Naive B cell (primary cell): ENCODE measurements around the gene SNRPA1. TPM values are rescaled to one million over a fixed set of nuclear protein-coding genes. Genes with fewer than 3 reads are reported as not detected.
"Not testable (repeated sequence)": the region's sequence is repeated elsewhere in the genome, so short reads cannot be mapped to it uniquely, and the experiment has no call there.

Experiments
- ATAC-seq, 2 donors: fragments of 150-1000 bp; cut with Tn5 transposase; 2 replicates each; pipeline ENCODE4 v1.10.0; 2021; ENCODE audit warnings: low read depth in 2 of 2, mild to moderate bottlenecking in 2 of 2, moderate library complexity in 2 of 2
- DNase-seq: peaks from one replicate; pipeline ENCODE4 v3.0.0; 2022
- H3K27ac Mint-ChIP-seq, 6 donors: one replicate each; pipeline ENCODE4 v1.8.0; 2020 to 2022; ENCODE audit warnings: mild to moderate bottlenecking in 6 of 6, mixed read lengths in 6 of 6, moderate library complexity in 5 of 6, inconsistent platforms in 2 of 6
- H3K27me3 Mint-ChIP-seq, 3 donors: one replicate each; pipeline ENCODE4 v1.8.0; 2021 to 2022; ENCODE audit warnings: mixed read lengths in 3 of 3, mild to moderate bottlenecking in 1 of 3
- H3K36me3 Mint-ChIP-seq, 2 donors: one replicate each; pipeline ENCODE4 v1.8.0; 2020 to 2022; ENCODE audit warnings: mixed read lengths in 2 of 2, inconsistent platforms in 1 of 2, mild to moderate bottlenecking in 1 of 2
- H3K4me1 Mint-ChIP-seq, 3 donors: one replicate each; pipeline ENCODE4 v1.8.0; 2020 to 2022; ENCODE audit warnings: mixed read lengths in 3 of 3, inconsistent platforms in 1 of 3, mild to moderate bottlenecking in 1 of 3, moderate library complexity in 1 of 3
- H3K4me3 Mint-ChIP-seq, 8 donors: one replicate each; pipeline ENCODE4 v1.8.0; 2020 to 2022; ENCODE audit warnings: mild to moderate bottlenecking in 8 of 8, mixed read lengths in 8 of 8, moderate library complexity in 8 of 8, inconsistent platforms in 2 of 8
- H3K9me3 Mint-ChIP-seq, 7 donors: one replicate each; pipeline ENCODE4 v1.8.0; 2020 to 2022; ENCODE audit warnings: mixed read lengths in 7 of 7, mild to moderate bottlenecking in 5 of 7, inconsistent platforms in 2 of 7, moderate library complexity in 1 of 7
- polyA plus RNA-seq, 6 donors: library from polyadenylated mRNA; unstranded; fragments of 300-500 nt; fragmentation: Illumina TruSeq; gene quantifications; one replicate each; pipeline ENCODE4 v1.2.3, GENCODE V29; 2021; ENCODE audit warnings: low read depth in 6 of 6

The SNRPA1 gene
- 10 to 100 TPM; 60.4 to 74.7 (median 66.6) TPM for polyA plus RNA-seq

- H3K27ac Mint-ChIP-seq = peak within 1 kb of the TSS; percentile 95 to 99 (median 98)
Measured at GRCh38 chr15:101294731-101295606, at the start of gene SNRPA1. TSS of gene SNRPA1 (minus strand) at chr15:101295248. CDS start at chr15:101295178, 70 bp downstream.

GRCh38 chr15:101342056-101342455 is 47.0 kb upstream of the SNRPA1 start:
- Mint-ChIP-seq H3K27me3 (peaks cover 17 to 41% (median 17%) of the 10 kb centered on the region in 3 donors), H3K4me3 (no peak overlapping the region), H3K4me1 (no peaks in the 10 kb centered on the region), H3K27ac (no peak overlapping the region), H3K9me3 (peaks cover 0 to 12% (median 5%) of the 10 kb centered on the region in 7 donors), H3K36me3 (no peaks in the 10 kb centered on the region)
- DNase-seq (no peak), ATAC-seq (no peak)

More at GRCh38 chr15:101294731-101295606, at the start of gene SNRPA1:
- H3K9me3 Mint-ChIP-seq = no peaks in the 10 kb centered on the region
- H3K4me3 Mint-ChIP-seq = peak within 1 kb of the TSS; percentile 93 to 99 (median 96)
- no peaks in the 10 kb centered on the region for H3K27me3 Mint-ChIP-seq
- peaks cover 6 to 9% of the 10 kb centered on the region in 2 donors for H3K36me3 Mint-ChIP-seq
- DNase-seq (peak; percentile 95), ATAC-seq (peak; percentile 81 to 82)
- peaks cover 26 to 43% (median 27%) of the 10 kb centered on the region in 3 donors for H3K4me1 Mint-ChIP-seq

DNA sequence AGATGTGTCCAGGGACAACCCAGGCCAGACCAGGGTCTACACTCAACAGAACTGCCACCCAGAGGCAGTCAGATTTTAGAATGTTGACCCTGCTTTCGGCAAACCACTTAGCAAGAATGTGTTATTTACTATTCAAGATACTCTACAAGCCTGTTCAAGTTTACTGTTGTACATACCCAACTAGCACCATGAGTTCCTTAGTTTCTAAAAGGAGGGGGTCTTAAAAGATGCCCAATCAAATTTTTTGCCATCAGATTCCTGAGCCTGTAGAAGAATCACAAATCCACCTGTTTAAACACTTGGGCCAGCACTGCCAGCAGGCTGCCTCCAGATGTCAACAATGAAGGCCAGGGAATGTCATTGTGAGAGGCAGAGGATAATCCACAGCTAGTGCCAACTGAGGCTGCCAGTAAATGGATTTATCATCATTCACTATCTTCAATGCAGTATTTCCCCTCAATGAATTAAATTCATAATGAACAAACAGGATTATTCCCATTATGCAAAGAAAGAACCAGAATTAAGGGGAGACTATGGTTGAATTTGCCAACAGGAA is 43.5 kb upstream of the SNRPA1 start:
- Mint-ChIP-seq H3K36me3 (no peaks in the 10 kb centered on the region), H3K9me3 (peaks cover 0 to 32% (median 13%) of the 10 kb centered on the region in 7 donors), H3K4me1 (peaks cover 3 to 8% (median 7%) of the 10 kb centered on the region in 3 donors), H3K4me3 (peak overlapping the region in 1 of 8 donors; percentile 52), H3K27ac (no peak overlapping the region), H3K27me3 (peaks cover 5 to 24% (median 17%) of the 10 kb centered on the region in 3 donors)
- ATAC-seq (no peak), DNase-seq (no peak)

- Mint-ChIP-seq H3K4me3 (no peak overlapping the region), H3K4me1 (peaks cover 6 to 13% (median 13%) of the 10 kb centered on the region in 3 donors), H3K27me3 (peaks cover 5 to 24% (median 17%) of the 10 kb centered on the region in 3 donors), H3K36me3 (no peaks in the 10 kb centered on the region), H3K9me3 (peaks cover 3 to 32% (median 19%) of the 10 kb centered on the region in 7 donors), H3K27ac (no peak overlapping the region)
- no peak for DNase-seq
- no peak for ATAC-seq
Measured at GRCh38 chr15:101337976-101338375, 42.9 kb upstream of the SNRPA1 start.

DNA sequence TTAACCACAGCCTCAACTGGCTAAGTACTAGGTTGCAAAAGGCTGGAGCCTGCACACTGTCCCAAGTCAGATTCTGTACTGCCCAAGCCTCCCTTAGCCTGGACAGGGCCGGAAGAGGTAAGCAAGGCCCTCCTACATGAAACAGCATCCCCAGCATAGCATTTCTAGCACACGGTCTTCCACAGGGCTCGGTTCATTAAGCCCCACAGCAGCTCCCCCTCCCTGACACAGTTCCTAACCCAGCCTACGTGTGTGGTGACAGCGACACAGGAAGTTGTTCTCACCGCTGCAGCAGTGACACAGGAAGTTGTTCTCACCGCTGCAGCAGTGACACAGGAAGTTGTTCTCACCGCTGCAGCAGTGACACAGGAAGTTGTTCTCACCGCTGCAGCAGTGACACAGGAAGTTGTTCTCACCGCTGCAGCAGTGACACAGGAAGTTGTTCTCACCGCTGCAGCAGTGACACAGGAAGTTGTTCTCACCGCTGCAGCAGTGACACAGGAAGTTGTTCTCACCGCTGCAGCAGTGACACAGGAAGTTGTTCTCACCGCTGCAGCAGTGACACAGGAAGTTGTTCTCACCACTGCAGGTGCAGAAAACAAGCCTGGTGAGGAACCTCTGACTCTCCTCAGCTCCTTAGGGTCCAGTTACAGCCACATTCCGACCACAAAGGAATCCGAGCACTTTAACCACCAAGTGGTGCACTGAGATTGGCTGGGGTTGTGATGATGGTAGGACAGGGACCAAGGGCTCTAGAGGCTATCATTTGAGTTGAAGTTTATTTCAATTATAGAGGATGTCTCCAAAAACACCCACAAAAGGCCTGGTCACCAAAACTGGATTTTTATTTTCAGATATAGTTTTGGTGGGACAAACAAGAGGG is 39.1 kb upstream of the SNRPA1 start:
- H3K4me1 Mint-ChIP-seq = peaks cover 6 to 14% (median 14%) of the 10 kb centered on the region in 3 donors
- H3K4me3 Mint-ChIP-seq = peak overlapping the region in 3 of 8 donors; percentile 3 to 47 (median 25)
- H3K36me3 Mint-ChIP-seq = not testable (repeated sequence)

GRCh38 chr15:101332061-101332467 is 37.0 kb upstream of the SNRPA1 start:
- Mint-ChIP-seq H3K27me3 (peaks cover 20 to 32% (median 32%) of the 10 kb centered on the region in 3 donors), H3K4me1 (peaks cover 6 to 14% (median 14%) of the 10 kb centered on the region in 3 donors), H3K27ac (peak overlapping the region in 1 of 6 donors; percentile 75), H3K9me3 (peaks cover 5 to 30% (median 13%) of the 10 kb centered on the region in 7 donors), H3K4me3 (no peak overlapping the region), H3K36me3 (peaks cover 0 to 9% of the 10 kb centered on the region in 2 donors)
- ATAC-seq = no peak
- no peak for DNase-seq

More for the DNA sequence above, 39.1 kb upstream of the SNRPA1 start:
- DNase-seq = peak; percentile 47
- ATAC-seq = peak; percentile 98 to 99
- Mint-ChIP-seq H3K27ac (peak overlapping the region; percentile 60 to 92 (median 75)), H3K27me3 (peaks cover 16 to 30% (median 17%) of the 10 kb centered on the region in 3 donors), H3K9me3 (peaks cover 5 to 37% (median 14%) of the 10 kb centered on the region in 7 donors)

DNA sequence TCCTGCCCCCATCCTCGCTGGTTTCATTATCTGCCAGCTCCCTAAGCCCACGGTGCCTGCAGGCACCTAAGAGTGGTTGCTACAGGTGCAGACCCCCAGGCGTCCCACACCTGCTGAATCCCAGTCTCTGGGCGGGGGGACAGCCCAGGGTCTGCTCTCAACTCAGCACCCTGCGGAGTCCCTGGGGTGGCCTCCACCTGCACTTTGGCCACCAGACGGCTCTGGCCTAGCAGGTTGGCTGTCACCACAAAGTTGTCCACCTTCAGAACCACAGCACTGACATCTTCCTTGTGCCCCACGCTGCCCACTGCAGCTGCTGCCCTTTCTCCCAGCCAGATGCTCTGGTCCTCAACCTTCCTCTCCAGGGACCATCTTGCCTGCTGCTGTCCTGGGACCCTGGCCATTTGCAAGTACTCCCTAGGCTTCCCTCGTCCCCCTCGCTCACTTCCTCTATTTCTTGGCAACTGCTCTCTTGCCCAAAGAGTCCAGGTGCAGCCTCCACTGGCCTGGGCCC is 34.9 kb upstream of the SNRPA1 start:
- ATAC-seq (no peak), DNase-seq (no peak)
- Mint-ChIP-seq H3K9me3 (peaks cover 5 to 20% (median 11%) of the 10 kb centered on the region in 7 donors), H3K4me3 (no peak overlapping the region), H3K27ac (no peak overlapping the region), H3K36me3 (peaks cover 0 to 9% of the 10 kb centered on the region in 2 donors), H3K4me1 (peaks cover 4 to 14% (median 12%) of the 10 kb centered on the region in 3 donors), H3K27me3 (peaks cover 31 to 51% (median 44%) of the 10 kb centered on the region in 3 donors)

DNA sequence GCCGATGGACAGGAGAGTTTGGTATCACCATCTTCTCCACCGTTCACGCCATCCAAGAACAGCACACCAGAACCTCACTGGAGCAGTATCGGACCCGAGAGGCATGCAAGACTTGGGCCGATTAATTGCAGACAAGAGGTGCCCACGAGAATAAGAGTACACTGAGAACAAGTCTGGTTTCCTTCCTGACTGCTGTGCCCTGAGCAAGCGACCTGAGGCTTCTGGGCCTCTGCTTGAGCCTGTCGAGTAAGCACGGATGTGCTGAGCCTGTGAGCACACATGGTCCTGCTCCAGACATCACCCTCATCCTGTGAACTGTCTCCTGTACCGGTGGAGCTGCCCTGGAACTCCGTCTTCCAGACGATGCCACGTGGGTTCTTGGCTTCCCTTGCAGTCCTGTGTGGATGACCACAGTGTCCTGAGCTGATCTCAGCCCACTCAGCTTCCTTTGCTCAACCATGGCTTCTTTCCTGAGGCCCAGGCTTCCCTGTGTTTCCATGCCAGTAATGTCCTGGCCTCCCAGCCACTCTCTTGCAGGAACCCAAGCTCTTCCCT is 34.3 kb upstream of the SNRPA1 start:
- Mint-ChIP-seq H3K27ac (no peak overlapping the region), H3K27me3 (peaks cover 31 to 53% (median 44%) of the 10 kb centered on the region in 3 donors), H3K4me1 (peaks cover 4 to 9% (median 7%) of the 10 kb centered on the region in 3 donors), H3K36me3 (peaks cover 0 to 9% of the 10 kb centered on the region in 2 donors), H3K4me3 (peak overlapping the region in 1 of 8 donors; percentile 60), H3K9me3 (peaks cover 5 to 15% (median 8%) of the 10 kb centered on the region in 7 donors)
- no peak for ATAC-seq
- no peak for DNase-seq

GRCh38 chr15:101328001-101328400 is 33.0 kb upstream of the SNRPA1 start:
- Mint-ChIP-seq H3K27me3 (peaks cover 31 to 60% (median 44%) of the 10 kb centered on the region in 3 donors), H3K4me3 (no peak overlapping the region)
- ATAC-seq = no peak

GRCh38 chr15:101327147-101327740 is 32.2 kb upstream of the SNRPA1 start:
- no peak for ATAC-seq
- H3K9me3 Mint-ChIP-seq = peaks cover 0 to 5% (median 0%) of the 10 kb centered on the region in 7 donors
- no peak overlapping the region for H3K27ac Mint-ChIP-seq
- H3K36me3 Mint-ChIP-seq = peaks cover 0 to 9% of the 10 kb centered on the region in 2 donors
- peaks cover 31 to 66% (median 44%) of the 10 kb centered on the region in 3 donors for H3K27me3 Mint-ChIP-seq
- H3K4me1 Mint-ChIP-seq = no peaks in the 10 kb centered on the region
- DNase-seq = no peak
- H3K4me3 Mint-ChIP-seq = no peak overlapping the region

More at GRCh38 chr15:101328001-101328400, 33.0 kb upstream of the SNRPA1 start:
- no peak overlapping the region for H3K27ac Mint-ChIP-seq
- H3K9me3 Mint-ChIP-seq = peaks cover under 1 to 10% (median 4%) of the 10 kb centered on the region in 7 donors
- H3K4me1 Mint-ChIP-seq = peaks cover 0 to 2% (median under 1%) of the 10 kb centered on the region in 3 donors
- no peak for DNase-seq
- peaks cover 0 to 9% of the 10 kb centered on the region in 2 donors for H3K36me3 Mint-ChIP-seq

DNA sequence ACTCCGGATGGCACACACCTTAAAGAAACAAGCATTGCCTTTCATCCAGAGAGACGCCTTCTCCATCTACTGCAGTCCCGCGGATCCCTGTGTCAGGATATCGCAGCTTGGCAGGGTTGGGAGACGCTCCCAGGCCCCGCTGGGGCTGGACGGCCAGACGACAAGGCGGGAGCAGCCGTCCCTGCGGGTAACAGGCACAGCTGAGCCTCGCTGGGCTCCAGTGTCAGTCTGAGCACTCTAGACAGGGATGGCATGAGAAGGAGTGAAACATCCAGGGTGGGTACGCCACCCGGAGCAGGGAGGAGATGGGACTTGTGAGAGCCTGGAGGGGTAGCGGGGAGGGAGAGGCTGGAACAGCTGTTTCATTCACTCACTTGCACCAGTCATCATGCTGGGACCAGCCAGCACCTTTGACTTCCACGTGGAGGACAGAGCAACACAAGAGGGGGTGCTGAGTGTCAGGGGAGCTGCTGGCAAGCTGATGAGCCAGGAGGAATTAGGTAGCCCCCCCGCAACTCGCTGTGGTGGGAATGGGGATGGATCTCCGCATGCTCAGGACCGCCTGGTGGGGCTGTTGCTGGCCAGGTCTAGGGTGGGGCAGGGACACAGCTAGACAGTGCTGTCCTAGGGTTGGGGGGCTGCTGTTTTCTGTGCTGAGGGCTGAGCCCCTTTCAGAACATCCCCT is 31.6 kb upstream of the SNRPA1 start:
- no peak overlapping the region for H3K4me3 Mint-ChIP-seq
- no peaks in the 10 kb centered on the region for H3K4me1 Mint-ChIP-seq
- ATAC-seq (no peak), DNase-seq (no peak)
- H3K27ac Mint-ChIP-seq = peak overlapping the region in 1 of 6 donors; percentile 40
- H3K9me3 Mint-ChIP-seq = peaks cover 0 to 5% (median 0%) of the 10 kb centered on the region in 7 donors
- peaks cover 4 to 9% of the 10 kb centered on the region in 2 donors for H3K36me3 Mint-ChIP-seq
- H3K27me3 Mint-ChIP-seq = peaks cover 36 to 73% (median 45%) of the 10 kb centered on the region in 3 donors
